ENCODE measurements around the gene BSND. TPM values are rescaled to one million over a fixed set of nuclear protein-coding genes. Genes with fewer than 3 reads are reported as not detected.

BSND gene
- total RNA-seq, 1 donor from 2014 or later, result not detected

GRCh38 chr1:55060133-55060999 is 61.6 kb downstream of the BSND start:
- no peak for DNase-seq (ENCODE audit: low spot score)

DNA sequence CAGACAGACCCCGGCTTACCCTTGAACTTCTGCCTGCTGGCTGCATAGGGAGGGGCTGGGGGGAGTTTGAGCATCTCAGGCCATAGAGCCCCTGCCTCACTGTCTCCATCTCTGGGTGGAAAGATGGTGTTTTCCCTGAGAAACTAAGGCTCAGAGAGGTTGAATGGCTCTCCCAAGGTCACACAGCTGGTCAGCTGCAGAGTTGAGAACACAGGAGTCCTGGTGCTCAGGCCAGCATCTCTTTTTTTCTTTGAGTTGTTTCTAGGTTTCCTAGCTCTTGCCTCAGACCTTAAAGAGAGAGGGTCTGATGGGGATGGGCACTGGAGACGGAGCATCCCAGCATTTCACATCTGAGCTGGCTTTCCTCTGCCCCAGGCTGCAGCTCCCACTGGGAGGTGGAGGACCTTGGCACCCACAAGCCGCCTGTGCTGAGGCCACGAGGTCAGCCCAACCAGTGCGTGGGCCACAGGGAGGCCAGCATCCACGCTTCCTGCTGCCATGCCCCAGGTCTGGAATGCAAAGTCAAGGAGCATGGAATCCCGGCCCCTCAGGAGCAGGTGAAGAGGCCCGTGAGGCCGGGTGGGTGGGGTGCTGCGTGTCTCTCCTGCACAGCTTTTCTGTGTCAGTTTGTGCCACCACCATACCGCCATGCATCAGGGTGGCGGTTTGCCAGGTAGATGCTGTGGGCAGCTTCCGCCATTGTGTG is 62.4 kb downstream of the BSND start:
- DNase-seq (ENCODE audit: low spot score), result no peak

Other genes starting within 250 kb of the BSND start
- gene PARS2, start 234.4 kb upstream of the BSND start, total RNA-seq, result 1.9 TPM
- gene TTC22, start 197.6 kb upstream of the BSND start, total RNA-seq, result not detected
- 115 TPM for gene DHCR24, start 111.7 kb upstream of the BSND start, total RNA-seq
- not detected for gene TMEM61, start 18.3 kb upstream of the BSND start, total RNA-seq
- gene PCSK9, start 40.6 kb downstream of the BSND start, total RNA-seq, result 0.26 TPM
- gene USP24, start 216.4 kb downstream of the BSND start, total RNA-seq, result 59.8 TPM